HEK293T (cell line): ENCODE data around the gene NDUFA3.

Experiments
- CTCF ChIA-PET: fragments of 350-600 bp; formaldehyde crosslinking; extraction: SDS; loops from one replicate; lab custom pipeline; 2021; ENCODE audit warnings: antibody characterized with exemption, inconsistent platforms; lab: Yijun Ruan, JAX
- POLR2A ChIA-PET: fragments of 350-600 bp; formaldehyde crosslinking; extraction: SDS; loops from one replicate; lab custom pipeline; 2020; ENCODE audit warnings: antibody characterized with exemption, inconsistent platforms; lab: Yijun Ruan, JAX
- DNase-seq: peaks from one replicate; pipeline ENCODE4 v3.0.0; 2012; ENCODE audit warnings: mixed read lengths; ENCODE audit errors: extremely low spot score
- ARNT ChIP-seq: fragments of 450-650 bp; IDR thresholded peaks from 2 replicates; pipeline ENCODE4 v1.6.1; 2017; ENCODE audit warnings: mild to moderate bottlenecking
- BHLHE40 ChIP-seq: fragments of 450-650 bp; IDR thresholded peaks from 2 replicates; pipeline ENCODE4 v1.6.1; 2016; ENCODE audit warnings: mild to moderate bottlenecking, moderate library complexity, borderline replicate concordance
- CTBP1 ChIP-seq: fragments of 450-650 bp; IDR thresholded peaks from 2 replicates; pipeline ENCODE4 v1.6.1; 2016; ENCODE audit warnings: borderline replicate concordance
- ELF4 ChIP-seq: fragments of 450-650 bp; IDR thresholded peaks from 2 replicates; pipeline ENCODE4 v1.6.1; 2017; ENCODE audit warnings: antibody characterized with exemption
- FOXA1 ChIP-seq: fragments of 450-650 bp; IDR thresholded peaks from 2 replicates; pipeline ENCODE4 v1.6.1; 2016; ENCODE audit warnings: mild to moderate bottlenecking
- FOXK2 ChIP-seq: fragments of 450-650 bp; IDR thresholded peaks from 2 replicates; pipeline ENCODE4 v1.6.1; 2016; ENCODE audit warnings: mild to moderate bottlenecking
- FOXM1 ChIP-seq: fragments of 450-650 bp; IDR thresholded peaks from 2 replicates; pipeline ENCODE4 v1.6.1; 2017; ENCODE audit warnings: mild to moderate bottlenecking, borderline replicate concordance
- HDGF ChIP-seq: fragments of 450-650 bp; IDR thresholded peaks from 2 replicates; pipeline ENCODE4 v1.6.1; 2017; ENCODE audit warnings: antibody characterized with exemption, borderline replicate concordance
- L3MBTL2 ChIP-seq: fragments of 450-650 bp; conservative IDR thresholded peaks from 2 replicates; pipeline ENCODE4 v1.6.1; 2016; ENCODE audit warnings: mild to moderate bottlenecking
- LEF1 ChIP-seq: fragments of 450-650 bp; IDR thresholded peaks from 2 replicates; pipeline ENCODE4 v1.6.1; 2017; ENCODE audit warnings: mild to moderate bottlenecking, borderline replicate concordance
- NFRKB ChIP-seq: fragments of 450-650 bp; IDR thresholded peaks from 2 replicates; pipeline ENCODE4 v1.6.1; 2016; ENCODE audit warnings: mild to moderate bottlenecking, moderate library complexity
- PKNOX1 ChIP-seq: fragments of 450-650 bp; IDR thresholded peaks from 2 replicates; pipeline ENCODE4 v1.6.1; 2016
- SP1 ChIP-seq: fragments of 450-650 bp; IDR thresholded peaks from 2 replicates; pipeline ENCODE4 v1.6.1; 2017
- SUZ12 ChIP-seq: fragments of 450-650 bp; IDR thresholded peaks from 2 replicates; pipeline ENCODE4 v1.6.1; 2016; ENCODE audit warnings: mild to moderate bottlenecking
- TARDBP ChIP-seq: fragments of 450-650 bp; IDR thresholded peaks from 2 replicates; pipeline ENCODE4 v1.6.1; 2016
- ZNF384 ChIP-seq: fragments of 450-650 bp; IDR thresholded peaks from 2 replicates; pipeline ENCODE4 v1.6.1; 2016

Gene NDUFA3

GRCh38 chr19:54123682-54124081 lies 21.0 kb downstream of the NDUFA3 start:
- POLR2A ChIA-PET = interaction anchor here (0.8 to 0.9 kb wide), 3 partner anchors 14 to 189 kb away, joined by 3 read pairs; partner anchors contain the start of genes CNOT3 and LILRA5
- TF ChIP-seq SP1 = no peak
- no peak for TF ChIP-seq L3MBTL2
- TF ChIP-seq HDGF = no peak
- no peak for TF ChIP-seq ELF4
- TF ChIP-seq ARNT = no peak
- no peak for TF ChIP-seq CTBP1
- TF ChIP-seq ZNF384 = no peak
- TF ChIP-seq PKNOX1 = no peak
- no peak for TF ChIP-seq FOXK2
- TF ChIP-seq SUZ12 = no peak
- TF ChIP-seq TARDBP = no peak
- TF ChIP-seq NFRKB = no peak
- no peak for TF ChIP-seq FOXM1
- no peak for TF ChIP-seq FOXA1
- no peak for TF ChIP-seq LEF1
- no peak for TF ChIP-seq BHLHE40
- CTCF ChIA-PET = no interaction called here
- DNase-seq = no peak

GRCh38 chr19:54124393-54124792 lies 21.7 kb downstream of the NDUFA3 start:
- ChIA-PET POLR2A (interaction anchor here (0.8 to 0.9 kb wide), 2 partner anchors 8 to 15 kb away, joined by 3 read pairs; no protein-coding TSS in a partner anchor), CTCF (no interaction called here)
- no peak for DNase-seq
- no peak for TF ChIP-seq SUZ12
- no peak for TF ChIP-seq FOXA1
- no peak for TF ChIP-seq ZNF384
- TF ChIP-seq FOXK2 = no peak

- no peak for DNase-seq
- ChIA-PET CTCF (no interaction called here), POLR2A (interaction anchor here (1.2 to 2.0 kb wide), 2 partner anchors 10 to 11 kb away, joined by 3 to 5 read pairs; partner anchors contain the start of genes CNOT3, PRPF31 and TFPT)
- TF ChIP-seq BHLHE40 = no peak
- no peak for TF ChIP-seq HDGF
- no peak for TF ChIP-seq SUZ12
- no peak for TF ChIP-seq FOXA1
Measured at GRCh38 chr19:54125713-54126112, 23.1 kb downstream of the NDUFA3 start.

- CTCF ChIA-PET = no interaction called here
- POLR2A ChIA-PET = interaction anchor here (2.0 kb wide), 1 partner anchor 9 kb away, joined by 5 read pairs; the partner anchor contains the start of gene CNOT3
- TF ChIP-seq NFRKB (no peak), SP1 (no peak), PKNOX1 (no peak), ZNF384 (no peak)
- no peak for DNase-seq
Measured at GRCh38 chr19:54127688-54128440, 25.2 kb downstream of the NDUFA3 start.

GRCh38 chr19:54128441-54128725 lies 25.7 kb downstream of the NDUFA3 start:
- TF ChIP-seq LEF1 (no peak), SP1 (no peak), ELF4 (no peak), FOXA1 (no peak), BHLHE40 (no peak), FOXM1 (no peak), CTBP1 (no peak)
- DNase-seq = no peak
- ChIA-PET POLR2A (no interaction called here), CTCF (no interaction called here)

- ChIA-PET POLR2A (no interaction called here), CTCF (no interaction called here)
- TF ChIP-seq TARDBP (no peak), ARNT (no peak), LEF1 (no peak), CTBP1 (no peak), L3MBTL2 (no peak), FOXM1 (no peak)
- no peak for DNase-seq
Measured at GRCh38 chr19:54128796-54129616, 26.4 kb downstream of the NDUFA3 start.

- TF ChIP-seq NFRKB = no peak
- no peak for TF ChIP-seq TARDBP
- no peak for TF ChIP-seq HDGF
- TF ChIP-seq ZNF384 = no peak
- TF ChIP-seq SP1 = no peak
- TF ChIP-seq L3MBTL2 = no peak
- TF ChIP-seq ELF4 = no peak
- no peak for TF ChIP-seq FOXM1
- no peak for TF ChIP-seq PKNOX1
- no peak for TF ChIP-seq SUZ12
- TF ChIP-seq LEF1 = no peak
- CTCF ChIA-PET = no interaction called here
- DNase-seq = no peak
- POLR2A ChIA-PET = no interaction called here
Measured at GRCh38 chr19:54129617-54129996, 27.0 kb downstream of the NDUFA3 start.
